Heart left ventricle (tissue), 16 donors: ENCODE measurements around the gene ANK3. TPM values are rescaled to one million over a fixed set of nuclear protein-coding genes. Genes with fewer than 3 reads are reported as not detected.

Experiments used
- ATAC-seq, 4 donors: fragments of 200-7000 bp; cut with Tn5 transposase; one replicate each; pipeline ENCODE4 v1.9.1; 2020 to 2022; ENCODE audit warnings: moderate library complexity in 4 of 4, mild to moderate bottlenecking in 3 of 4, moderate number of reproducible peaks in 1 of 4
- DNase-seq, 5 donors: peaks; one replicate each; pipeline ENCODE4 v3.0.0-alpha.2; 2020
- H3K27ac ChIP-seq, 12 donors: fragments of 200-600 bp; sonication (generic) in 4 of 12; one replicate each; pipeline versions ENCODE4 v1.5.0 to v1.8.0; 2016 to 2022; ENCODE audit warnings: mild to moderate bottlenecking in 2 of 12
- H3K27me3 ChIP-seq, 9 donors: fragments of 200-600 bp; sonication (generic) in 2 of 9; one replicate each; pipeline versions ENCODE4 v1.5.1 to v1.8.0; 2016 to 2022; ENCODE audit warnings: mild to moderate bottlenecking in 3 of 9
- H3K36me3 ChIP-seq, 9 donors: fragments of 200-600 bp; sonication (generic) in 2 of 9; one replicate each; pipeline versions ENCODE4 v1.5.0 to v1.8.0; 2018 to 2022; ENCODE audit warnings: mild to moderate bottlenecking in 2 of 9
- H3K4me1 ChIP-seq, 12 donors: fragments of 200-600 bp; sonication (generic) in 4 of 12; one replicate each; pipeline versions ENCODE4 v1.5.0 to v1.8.0; 2016 to 2022; ENCODE audit warnings: mild to moderate bottlenecking in 3 of 12
- H3K4me3 ChIP-seq, 12 donors: fragments of 200-600 bp; sonication (generic) in 4 of 12; one replicate each; pipeline versions ENCODE4 v1.5.0 to v1.8.0; 2017 to 2022; ENCODE audit warnings: mild to moderate bottlenecking in 9 of 12, moderate library complexity in 4 of 12
- H3K9me3 ChIP-seq, 12 donors: fragments of 200-600 bp; sonication (generic) in 4 of 12; one replicate each; pipeline versions ENCODE4 v1.5.0 to v1.8.0; 2016 to 2022; ENCODE audit warnings: mild to moderate bottlenecking in 1 of 12
- POLR2A ChIP-seq, 2 donors: fragments of 450-650 bp; IDR thresholded peaks; one replicate each; pipeline ENCODE4 v1.6.1; 2017; ENCODE audit warnings: antibody characterized with exemption in 2 of 2, mild to moderate bottlenecking in 2 of 2, moderate library complexity in 2 of 2
- WGBS, 4 donors: extraction: QIAGEN DNeasy Blood & Tissue Kit in 2 of 4; methylation state at CpG; one replicate each; pipeline versions ENCODE4 v1.1.5 to v1.1.7; 2013 to 2018; 5-methylcytosine and 5-hydroxymethylcytosine counted together
- intact Hi-C, 10 donors: fragments of 100-400 bp; cut with DNase I; formaldehyde crosslinking; loops; one replicate each; pipeline versions ENCODE4 v1.11.1 to v1.14.2; 2022
- polyA plus RNA-seq, 2 donors: library from polyadenylated mRNA; stranded (reverse); fragments of 200-250 nt; gene quantifications; one replicate each; pipeline ENCODE4 v1.2.3, GENCODE V29; 2013
- total RNA-seq, 9 donors: library from RNA; depleted of rRNA in 2 of 9; stranded (reverse); fragments of >200 nt in 2 of 9; fragmentation: NEBNext Ultra II Directional in 3 of 9; extraction: Animal tissue kit (Norgen Biotek cat#: 25700) in 3 of 9; gene quantifications; one replicate each; pipeline versions ENCODE4 v1.1.0 to v1.2.4, GENCODE V29; 2016 to 2023
- TF ChIP-seq, protein P1 (sequence below), 12 donors: fragments of 200-600 bp; sonication (generic) in 4 of 12; IDR thresholded peaks; one replicate each; pipeline versions ENCODE4 v1.5.0 to v1.8.0; 2018 to 2022; ENCODE audit warnings: antibody characterized with exemption in 12 of 12, mild to moderate bottlenecking in 5 of 12
- donor health status: ischemic (EF 13 %, LVEDD 7.1; RV severe dilation, severe dysfunction).
- donor health status: healthy with polysubstance abuse.
- donor health status: DM: no; HTN: yes; CAD: no.
- donor health status: DM: no; HTN: no; CAD: no.
- donor health status: ischemic (EF 25% LVEDD 6.9; RV normal size, moderate dysfunction).
- donor health status: ischemic (EF 25% LVEDD 5.7; RV mildly dilated, moderate dysfunction).
- donor health status: healthy.
- donor health status: DM: yes; HTN: yes; CAD: no.
- donor health status: ischemic (EF 35%, LVEDD 5.7; RV mildly dilated, moderate dysfunction).
- donor health status: nonischemic (EF 11% LVEDD 7.7; RV severe dilation, severe dysfunction).
- donor health status: DM: yes; HTN: yes; CAD: no.
- donor health status: PGD.
- donor health status: ischemic (EF 29% LVEDD 5.4; RV normal size, mild dysfunction).
- donor health status: nonischemic (EF 23%, LVEDD 6.1; RV moderate dilation, normal function).

Gene ANK3
- total and polyA plus RNA-seq, 11 donors, result 33.8 to 576 (median 239) TPM

DNA sequence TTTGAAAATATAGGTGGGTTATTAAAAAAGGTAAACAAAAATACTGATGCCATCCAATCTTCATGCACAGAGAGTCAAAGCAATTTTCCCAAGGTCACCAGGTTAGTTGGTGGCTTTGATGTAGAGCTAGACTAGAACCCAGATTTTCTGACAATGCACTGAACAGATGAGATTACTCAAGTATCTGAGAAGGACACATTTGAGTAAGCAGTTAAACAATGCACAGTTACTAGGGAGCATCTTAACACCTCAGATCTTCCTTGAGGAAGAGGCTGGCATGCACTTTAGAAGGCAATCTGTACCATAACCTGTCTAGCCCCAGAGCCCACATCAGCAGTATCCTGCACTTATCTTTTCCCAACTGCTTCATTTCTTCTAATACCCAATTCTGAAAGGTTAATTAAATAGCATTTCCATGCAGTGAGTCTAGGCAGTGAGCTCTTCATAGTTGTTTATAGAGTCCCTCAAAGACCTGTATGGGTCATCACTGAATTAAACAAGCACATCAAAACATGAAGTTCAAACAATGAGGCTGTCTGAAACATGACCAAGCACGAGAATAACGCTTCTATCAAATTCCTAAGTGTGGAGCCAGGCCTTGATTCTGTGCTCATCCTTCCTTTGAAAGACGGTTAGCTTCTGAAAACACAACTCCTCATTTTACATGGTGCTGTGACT lies 38.2 kb upstream of the ANK3 start:
- TF ChIP-seq POLR2A (IDR thresholded peaks at IDR 0.05), result no peak
- TF ChIP-seq, protein P1, sequence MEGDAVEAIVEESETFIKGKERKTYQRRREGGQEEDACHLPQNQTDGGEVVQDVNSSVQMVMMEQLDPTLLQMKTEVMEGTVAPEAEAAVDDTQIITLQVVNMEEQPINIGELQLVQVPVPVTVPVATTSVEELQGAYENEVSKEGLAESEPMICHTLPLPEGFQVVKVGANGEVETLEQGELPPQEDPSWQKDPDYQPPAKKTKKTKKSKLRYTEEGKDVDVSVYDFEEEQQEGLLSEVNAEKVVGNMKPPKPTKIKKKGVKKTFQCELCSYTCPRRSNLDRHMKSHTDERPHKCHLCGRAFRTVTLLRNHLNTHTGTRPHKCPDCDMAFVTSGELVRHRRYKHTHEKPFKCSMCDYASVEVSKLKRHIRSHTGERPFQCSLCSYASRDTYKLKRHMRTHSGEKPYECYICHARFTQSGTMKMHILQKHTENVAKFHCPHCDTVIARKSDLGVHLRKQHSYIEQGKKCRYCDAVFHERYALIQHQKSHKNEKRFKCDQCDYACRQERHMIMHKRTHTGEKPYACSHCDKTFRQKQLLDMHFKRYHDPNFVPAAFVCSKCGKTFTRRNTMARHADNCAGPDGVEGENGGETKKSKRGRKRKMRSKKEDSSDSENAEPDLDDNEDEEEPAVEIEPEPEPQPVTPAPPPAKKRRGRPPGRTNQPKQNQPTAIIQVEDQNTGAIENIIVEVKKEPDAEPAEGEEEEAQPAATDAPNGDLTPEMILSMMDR (IDR thresholded peaks at IDR 0.05), result no peak
- ATAC-seq, result peak in 1 of 4 donors; percentile 11
- peaks cover 0 to 34% (median 21%) of the 10 kb centered on the region in 12 donors for H3K4me1 ChIP-seq
- WGBS, 4 donors, result 82 to 95% (median 83%) methylated on average over 3 of the region's 3 CpGs
- H3K4me3 ChIP-seq, result no peak overlapping the region
- DNase-seq, result no peak
- no peaks in the 10 kb centered on the region for H3K36me3 ChIP-seq
- no peaks in the 10 kb centered on the region for H3K27me3 ChIP-seq
- no peaks in the 10 kb centered on the region for H3K9me3 ChIP-seq
- intact Hi-C loops, result loop anchor here in 4 of 10 donors (10.0 kb wide), 2 partner anchors 113 to 123 kb away; no protein-coding TSS in a partner anchor
- H3K27ac ChIP-seq, result peak overlapping the region in 1 of 12 donors; percentile 49

DNA sequence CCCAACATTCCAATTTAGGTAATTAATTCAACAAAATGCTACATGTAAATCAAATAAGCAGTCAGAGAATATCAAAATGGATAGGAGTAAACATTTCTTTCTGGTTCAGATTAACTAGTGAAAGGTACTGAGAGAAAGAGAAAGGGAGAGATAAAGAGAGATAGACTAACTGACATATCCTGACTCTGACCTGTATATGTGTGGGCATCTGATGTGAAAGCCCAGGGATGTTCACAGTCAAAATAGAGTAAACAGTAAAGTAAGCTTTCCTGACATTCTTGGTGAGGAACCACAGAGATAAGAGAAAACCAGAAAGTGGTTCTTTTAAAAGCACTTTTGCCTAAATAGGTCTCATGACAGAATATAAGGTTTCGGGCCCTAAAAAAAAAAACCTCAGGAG lies 37.5 kb upstream of the ANK3 start:
- intact Hi-C loops, result loop anchor here in 4 of 10 donors (10.0 kb wide), 2 partner anchors 112 to 122 kb away; no protein-coding TSS in a partner anchor
- Histone ChIP-seq H3K36me3 (no peaks in the 10 kb centered on the region), H3K27me3 (no peaks in the 10 kb centered on the region), H3K9me3 (no peaks in the 10 kb centered on the region), H3K27ac (no peak overlapping the region), H3K4me1 (peaks cover 0 to 34% (median 21%) of the 10 kb centered on the region in 12 donors), H3K4me3 (no peak overlapping the region)
- WGBS, 4 donors, result 95 to 100% (median 97%) methylated on average over 1 of the region's 1 CpG
- ATAC-seq, result no peak
- TF ChIP-seq, protein P1 (IDR thresholded peaks at IDR 0.05), result no peak
- no peak for TF ChIP-seq POLR2A (IDR thresholded peaks at IDR 0.05)
- DNase-seq, result no peak

DNA sequence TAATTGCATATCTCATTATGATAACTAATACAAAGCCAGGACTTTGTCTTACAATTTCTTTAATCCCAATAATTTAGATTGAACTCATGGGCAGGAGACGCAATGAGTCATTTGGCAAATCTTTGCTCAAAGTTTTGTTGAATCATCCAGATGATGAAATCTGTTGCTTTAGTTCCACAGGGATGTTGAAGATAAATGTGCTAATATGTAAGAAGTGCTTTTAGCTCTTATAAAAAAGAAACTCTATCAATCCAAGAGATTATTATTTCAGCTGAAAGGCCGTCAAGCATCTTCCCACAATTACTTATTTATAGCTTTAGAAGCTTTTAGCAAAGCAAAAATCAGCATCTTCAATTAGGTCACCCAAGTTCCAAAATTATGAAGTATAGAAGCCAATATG lies 36.8 kb upstream of the ANK3 start:
- Histone ChIP-seq H3K4me1 (peaks cover 0 to 34% (median 21%) of the 10 kb centered on the region in 12 donors), H3K27me3 (no peaks in the 10 kb centered on the region), H3K27ac (no peak overlapping the region), H3K9me3 (no peaks in the 10 kb centered on the region), H3K36me3 (no peaks in the 10 kb centered on the region), H3K4me3 (no peak overlapping the region)
- DNase-seq, result no peak
- WGBS, 4 donors, result 71 to 81% (median 76%) methylated on average over 2 of the region's 2 CpGs
- TF ChIP-seq POLR2A (IDR thresholded peaks at IDR 0.05), result no peak
- TF ChIP-seq, protein P1 (IDR thresholded peaks at IDR 0.05), result no peak
- intact Hi-C loops, result loop anchor here in 4 of 10 donors (10.0 kb wide), 2 partner anchors 112 to 122 kb away; no protein-coding TSS in a partner anchor
- ATAC-seq, result peak in 1 of 4 donors; percentile 45

DNA sequence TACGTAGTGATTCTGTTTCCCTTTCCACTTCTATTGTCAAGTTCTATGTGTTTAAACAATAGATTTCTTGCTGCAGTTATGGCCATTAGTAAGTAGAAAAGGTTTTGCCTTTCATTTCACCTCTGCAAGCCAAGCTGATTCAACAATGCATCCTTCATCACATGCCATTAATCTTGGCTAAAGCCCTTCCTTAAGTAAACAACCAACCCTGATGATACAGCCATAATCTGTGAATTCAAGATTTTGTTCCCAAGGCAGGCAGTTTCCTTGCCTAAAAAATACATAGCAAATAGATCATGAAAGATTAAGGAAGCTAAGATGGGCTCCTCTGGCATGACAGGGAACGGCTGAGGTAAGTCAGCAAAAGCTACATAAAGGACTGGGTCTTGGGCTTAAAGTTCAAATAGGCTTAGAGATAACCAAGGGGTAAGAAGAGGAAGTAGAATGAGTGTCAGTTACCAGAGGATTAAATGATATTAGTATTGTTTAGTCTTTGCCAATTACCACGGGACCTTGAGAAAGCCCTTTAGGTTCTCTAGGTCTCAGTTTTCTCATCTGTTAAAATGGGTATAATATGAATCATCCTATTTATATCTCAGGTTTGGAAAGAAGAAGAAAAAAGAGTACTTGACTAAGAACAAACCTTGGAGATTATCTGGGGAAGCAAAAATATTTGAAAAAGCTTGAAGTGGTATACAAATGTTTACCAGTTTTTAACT lies 35.9 kb upstream of the ANK3 start:
- H3K27ac ChIP-seq, result no peak overlapping the region
- intact Hi-C loops, result loop anchor here in 4 of 10 donors (10.0 kb wide), 2 partner anchors 111 to 121 kb away; no protein-coding TSS in a partner anchor
- 79 to 88% (median 86%) methylated on average over 3 of the region's 3 CpGs for WGBS, 4 donors

More for the DNA sequence above, 35.9 kb upstream of the ANK3 start:
- H3K4me1 ChIP-seq, result peaks cover 0 to 32% (median 21%) of the 10 kb centered on the region in 12 donors
- H3K27me3 ChIP-seq, result no peaks in the 10 kb centered on the region
- H3K9me3 ChIP-seq, result no peaks in the 10 kb centered on the region
- ATAC-seq, result no peak
- no peak for TF ChIP-seq POLR2A (IDR thresholded peaks at IDR 0.05)
- TF ChIP-seq, protein P1 (IDR thresholded peaks at IDR 0.05), result no peak
- no peak for DNase-seq
- H3K4me3 ChIP-seq, result no peak overlapping the region
- H3K36me3 ChIP-seq, result no peaks in the 10 kb centered on the region
